Inferior parietal cortex (tissue), 1 donor: ENCODE results near the gene TENM4.
"Not testable (repeated sequence)": the region's sequence is repeated elsewhere in the genome, so short reads cannot be mapped to it uniquely, and the experiment has no call there.

ENCODE experiments used
- DNase-seq: peaks from one replicate; pipeline ENCODE4 v3.0.0-alpha.2; 2016; ENCODE audit errors: extremely low spot score

Gene TENM4

GRCh38 chr11:79244798-79245197 is 196.0 kb downstream of the TENM4 start:
- DNase-seq, result no peak

GRCh38 chr11:79244241-79244772 is 196.5 kb downstream of the TENM4 start:
- no peak for DNase-seq

- no peak for DNase-seq
Observed at GRCh38 chr11:79243422-79244210, 197.2 kb downstream of the TENM4 start.

GRCh38 chr11:79242616-79243015 is 198.2 kb downstream of the TENM4 start:
- DNase-seq, result no peak

GRCh38 chr11:79241852-79242241 is 199.0 kb downstream of the TENM4 start:
- no peak for DNase-seq

GRCh38 chr11:79241205-79241851 is 199.5 kb downstream of the TENM4 start:
- no peak for DNase-seq

- DNase-seq, result peak; percentile 19
Observed at GRCh38 chr11:79237703-79238102, 203.1 kb downstream of the TENM4 start.

GRCh38 chr11:79237091-79237490 is 203.7 kb downstream of the TENM4 start:
- no peak for DNase-seq

GRCh38 chr11:79236541-79236971 is 204.3 kb downstream of the TENM4 start:
- no peak for DNase-seq

- DNase-seq, result no peak
Observed at GRCh38 chr11:79235696-79236095, 205.1 kb downstream of the TENM4 start.

- no peak for DNase-seq
Observed at GRCh38 chr11:79232346-79232745, 208.5 kb downstream of the TENM4 start.

GRCh38 chr11:79229047-79229446 is 211.8 kb downstream of the TENM4 start:
- no peak for DNase-seq

GRCh38 chr11:79227767-79228755 is 212.8 kb downstream of the TENM4 start:
- no peak for DNase-seq

- no peak for DNase-seq
Observed at GRCh38 chr11:79227308-79227707, 213.5 kb downstream of the TENM4 start.

GRCh38 chr11:79226126-79226525 is 214.7 kb downstream of the TENM4 start:
- DNase-seq, result no peak

GRCh38 chr11:79222163-79222562 is 218.7 kb downstream of the TENM4 start:
- not testable (repeated sequence) for DNase-seq

GRCh38 chr11:79221444-79222130 is 219.2 kb downstream of the TENM4 start:
- DNase-seq, result no peak

GRCh38 chr11:79220171-79220570 is 220.7 kb downstream of the TENM4 start:
- DNase-seq, result no peak

GRCh38 chr11:79219186-79220045 is 221.4 kb downstream of the TENM4 start:
- DNase-seq, result no peak

- DNase-seq, result peak; percentile 39
Observed at GRCh38 chr11:79212741-79213190, 228.1 kb downstream of the TENM4 start.
